ENCODE data around the gene CHRNA5. TPM values are rescaled to one million over a fixed set of nuclear protein-coding genes. Genes with fewer than 3 reads are reported as not detected.

Gene CHRNA5
- total and polyA plus RNA-seq, 2 donors from 2014 or later = 0.41 to 0.76 TPM

DNA sequence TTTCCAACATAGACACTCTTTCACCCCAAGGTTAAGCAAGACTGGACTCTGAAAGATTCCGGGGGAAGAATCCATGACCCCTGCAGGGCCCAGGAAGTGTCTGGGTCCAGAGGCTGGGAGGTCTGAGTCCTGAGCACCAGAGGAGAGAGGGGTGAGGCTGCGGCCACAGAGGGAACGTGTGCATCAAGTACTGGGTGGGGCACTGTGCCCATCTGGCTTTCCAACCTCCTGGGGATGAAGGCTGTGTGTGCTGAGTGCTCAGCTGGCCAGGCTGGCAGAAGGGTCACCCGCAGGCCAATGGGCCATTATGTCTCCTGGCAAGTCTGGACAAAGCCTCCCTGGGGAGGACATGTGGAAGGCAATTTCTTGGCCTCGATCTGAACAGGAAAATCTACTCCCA lies 52.2 kb downstream of the CHRNA5 start:
- H3K27ac ChIP-seq (ENCODE audit: low read depth in 2 of 2, low read length in 2 of 2) = no peak overlapping the region
- H3K9ac ChIP-seq (ENCODE audit: low read length in 3 of 3) = no peak overlapping the region
- FAIRE-seq = no peak
- TF ChIP-seq, protein P1, sequence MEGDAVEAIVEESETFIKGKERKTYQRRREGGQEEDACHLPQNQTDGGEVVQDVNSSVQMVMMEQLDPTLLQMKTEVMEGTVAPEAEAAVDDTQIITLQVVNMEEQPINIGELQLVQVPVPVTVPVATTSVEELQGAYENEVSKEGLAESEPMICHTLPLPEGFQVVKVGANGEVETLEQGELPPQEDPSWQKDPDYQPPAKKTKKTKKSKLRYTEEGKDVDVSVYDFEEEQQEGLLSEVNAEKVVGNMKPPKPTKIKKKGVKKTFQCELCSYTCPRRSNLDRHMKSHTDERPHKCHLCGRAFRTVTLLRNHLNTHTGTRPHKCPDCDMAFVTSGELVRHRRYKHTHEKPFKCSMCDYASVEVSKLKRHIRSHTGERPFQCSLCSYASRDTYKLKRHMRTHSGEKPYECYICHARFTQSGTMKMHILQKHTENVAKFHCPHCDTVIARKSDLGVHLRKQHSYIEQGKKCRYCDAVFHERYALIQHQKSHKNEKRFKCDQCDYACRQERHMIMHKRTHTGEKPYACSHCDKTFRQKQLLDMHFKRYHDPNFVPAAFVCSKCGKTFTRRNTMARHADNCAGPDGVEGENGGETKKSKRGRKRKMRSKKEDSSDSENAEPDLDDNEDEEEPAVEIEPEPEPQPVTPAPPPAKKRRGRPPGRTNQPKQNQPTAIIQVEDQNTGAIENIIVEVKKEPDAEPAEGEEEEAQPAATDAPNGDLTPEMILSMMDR (IDR thresholded peaks at IDR 0.05; ENCODE audit: borderline replicate concordance, extremely low read depth, insufficient read depth) = no peak
- no peaks in the 10 kb centered on the region for H3K9me3 ChIP-seq (ENCODE audit: control insufficient read depth in 2 of 3, insufficient read depth in 1 of 3, low read length in 3 of 3)
- intact Hi-C loops (cut with DNase I) = no loop called here
- H3K4me3 ChIP-seq (ENCODE audit: low read length in 3 of 3) = no peak overlapping the region
- no peaks in the 10 kb centered on the region for H3K4me1 ChIP-seq (ENCODE audit: control insufficient read depth in 2 of 3, insufficient read depth in 2 of 3, low read depth in 1 of 3, low read length in 3 of 3)
- H3K27me3 ChIP-seq (ENCODE audit: control insufficient read depth, insufficient read depth, low read length) = peaks cover 3% of the 10 kb centered on the region
- no peaks in the 10 kb centered on the region for H3K36me3 ChIP-seq (ENCODE audit: control insufficient read depth in 2 of 3, insufficient read depth in 3 of 3, low read length in 3 of 3)
- no peak for DNase-seq

DNA sequence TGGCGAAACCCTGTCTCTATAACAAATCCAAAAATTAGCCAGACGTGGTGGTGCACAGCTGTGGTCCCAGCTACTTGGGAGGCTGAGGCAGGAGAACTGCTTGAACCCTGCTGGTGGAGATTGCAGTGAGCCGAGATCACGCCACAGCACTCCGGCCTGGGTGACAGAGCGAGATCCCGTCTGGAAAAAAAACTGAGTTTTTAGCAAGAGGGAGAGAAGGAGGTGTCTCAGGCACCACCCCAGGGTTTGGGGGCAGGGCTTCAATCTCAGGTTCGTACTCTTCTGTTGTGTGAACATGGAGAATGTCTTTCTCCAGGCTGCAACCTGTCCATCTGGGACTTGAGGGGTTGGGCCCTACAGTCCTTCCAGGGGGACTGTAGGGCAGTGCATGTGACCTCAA lies 52.7 kb downstream of the CHRNA5 start:
- FAIRE-seq (no peak), DNase-seq (no peak)
- no peak overlapping the region for H3K4me3 ChIP-seq (ENCODE audit: low read length in 3 of 3)
- H3K4me1 ChIP-seq (ENCODE audit: control insufficient read depth in 2 of 3, insufficient read depth in 2 of 3, low read depth in 1 of 3, low read length in 3 of 3) = no peaks in the 10 kb centered on the region
- no peaks in the 10 kb centered on the region for H3K36me3 ChIP-seq (ENCODE audit: control insufficient read depth in 2 of 3, insufficient read depth in 3 of 3, low read length in 3 of 3)
- intact Hi-C loops (cut with DNase I) = no loop called here
- H3K9me3 ChIP-seq (ENCODE audit: control insufficient read depth in 2 of 3, insufficient read depth in 1 of 3, low read length in 3 of 3) = no peaks in the 10 kb centered on the region
- H3K27ac ChIP-seq (ENCODE audit: low read depth in 2 of 2, low read length in 2 of 2) = no peak overlapping the region
- TF ChIP-seq, protein P1 (IDR thresholded peaks at IDR 0.05; ENCODE audit: borderline replicate concordance, extremely low read depth, insufficient read depth) = no peak
- peaks cover 3% of the 10 kb centered on the region for H3K27me3 ChIP-seq (ENCODE audit: control insufficient read depth, insufficient read depth, low read length)
- H3K9ac ChIP-seq (ENCODE audit: low read length in 3 of 3) = no peak overlapping the region

- Histone ChIP-seq H3K4me3 (ENCODE audit: low read length in 3 of 3) (no peak overlapping the region), H3K4me1 (ENCODE audit: control insufficient read depth in 2 of 3, insufficient read depth in 2 of 3, low read depth in 1 of 3, low read length in 3 of 3) (no peaks in the 10 kb centered on the region), H3K27me3 (ENCODE audit: control insufficient read depth, insufficient read depth, low read length) (peaks cover 3% of the 10 kb centered on the region), H3K9ac (ENCODE audit: low read length in 3 of 3) (no peak overlapping the region), H3K27ac (ENCODE audit: low read depth in 2 of 2, low read length in 2 of 2) (no peak overlapping the region), H3K36me3 (ENCODE audit: control insufficient read depth in 2 of 3, insufficient read depth in 3 of 3, low read length in 3 of 3) (no peaks in the 10 kb centered on the region), H3K9me3 (ENCODE audit: control insufficient read depth in 2 of 3, insufficient read depth in 1 of 3, low read length in 3 of 3) (no peaks in the 10 kb centered on the region)
- TF ChIP-seq, protein P1 (IDR thresholded peaks at IDR 0.05; ENCODE audit: borderline replicate concordance, extremely low read depth, insufficient read depth) = peak; percentile 86
- intact Hi-C loops (cut with DNase I) = no loop called here
- FAIRE-seq (no peak), DNase-seq (peak; percentile 83 to 94 (median 92))
These were observed 53.2 kb downstream of the CHRNA5 start for GRCh38 chr15:78618490-78618934.
